Central memory CD8-positive, alpha-beta T cell (primary cell): ENCODE results near the gene PHOX2A.
"Not testable (repeated sequence)": the region's sequence is repeated elsewhere in the genome, so short reads cannot be mapped to it uniquely, and the experiment has no call there.

Experiments
- ATAC-seq: fragments of 150-1000 bp; cut with Tn5 transposase; replicated peaks from 2 replicates; pipeline ENCODE4 v1.10.0; 2022; ENCODE audit warnings: mild to moderate bottlenecking, moderate FRiP score, moderate number of reproducible peaks; ENCODE audit not compliant: poor library complexity, severe bottlenecking; ENCODE audit errors: extremely low read depth
- DNase-seq, 2 donors: peaks; one replicate each; pipeline ENCODE4 v3.0.0; 2021; ENCODE audit warnings: low spot score in 2 of 2
- H3K27ac Mint-ChIP-seq: one replicate; pipeline ENCODE4 v1.8.0; 2022; ENCODE audit warnings: low read depth, mild to moderate bottlenecking, moderate library complexity, mixed read lengths
- H3K27me3 Mint-ChIP-seq: one replicate; pipeline ENCODE4 v1.8.0; 2022; ENCODE audit warnings: mixed read lengths
- H3K36me3 Mint-ChIP-seq: one replicate; pipeline ENCODE4 v1.8.0; 2022; ENCODE audit warnings: mild to moderate bottlenecking, moderate library complexity, mixed read lengths; ENCODE audit not compliant: insufficient read depth
- H3K4me1 Mint-ChIP-seq: one replicate; pipeline ENCODE4 v1.8.0; 2022; ENCODE audit warnings: mixed read lengths
- H3K4me3 Mint-ChIP-seq: one replicate; pipeline ENCODE4 v1.8.0; 2022; ENCODE audit warnings: mild to moderate bottlenecking, moderate library complexity, mixed read lengths
- H3K9me3 Mint-ChIP-seq: one replicate; pipeline ENCODE4 v1.8.0; 2022; ENCODE audit warnings: mixed read lengths

The PHOX2A gene

DNA sequence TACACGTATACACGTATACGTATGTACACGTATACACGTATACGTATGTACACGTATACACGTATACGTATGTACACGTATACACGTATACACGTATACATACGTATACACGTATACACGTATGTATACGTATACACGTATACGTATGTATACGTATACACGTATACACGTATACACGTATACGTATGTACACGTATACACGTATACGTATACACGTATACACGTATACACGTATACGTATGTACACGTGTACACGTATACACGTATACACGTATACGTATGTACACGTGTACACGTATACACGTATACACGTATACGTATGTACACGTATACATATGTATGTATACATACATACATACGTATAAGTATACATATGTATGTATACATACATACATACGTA, 42.5 kb downstream of the PHOX2A start:
- not testable (repeated sequence) for H3K36me3 Mint-ChIP-seq, ATAC-seq, H3K4me3 Mint-ChIP-seq, DNase-seq, H3K9me3 Mint-ChIP-seq, H3K27me3 Mint-ChIP-seq, H3K27ac Mint-ChIP-seq, H3K4me1 Mint-ChIP-seq

DNA sequence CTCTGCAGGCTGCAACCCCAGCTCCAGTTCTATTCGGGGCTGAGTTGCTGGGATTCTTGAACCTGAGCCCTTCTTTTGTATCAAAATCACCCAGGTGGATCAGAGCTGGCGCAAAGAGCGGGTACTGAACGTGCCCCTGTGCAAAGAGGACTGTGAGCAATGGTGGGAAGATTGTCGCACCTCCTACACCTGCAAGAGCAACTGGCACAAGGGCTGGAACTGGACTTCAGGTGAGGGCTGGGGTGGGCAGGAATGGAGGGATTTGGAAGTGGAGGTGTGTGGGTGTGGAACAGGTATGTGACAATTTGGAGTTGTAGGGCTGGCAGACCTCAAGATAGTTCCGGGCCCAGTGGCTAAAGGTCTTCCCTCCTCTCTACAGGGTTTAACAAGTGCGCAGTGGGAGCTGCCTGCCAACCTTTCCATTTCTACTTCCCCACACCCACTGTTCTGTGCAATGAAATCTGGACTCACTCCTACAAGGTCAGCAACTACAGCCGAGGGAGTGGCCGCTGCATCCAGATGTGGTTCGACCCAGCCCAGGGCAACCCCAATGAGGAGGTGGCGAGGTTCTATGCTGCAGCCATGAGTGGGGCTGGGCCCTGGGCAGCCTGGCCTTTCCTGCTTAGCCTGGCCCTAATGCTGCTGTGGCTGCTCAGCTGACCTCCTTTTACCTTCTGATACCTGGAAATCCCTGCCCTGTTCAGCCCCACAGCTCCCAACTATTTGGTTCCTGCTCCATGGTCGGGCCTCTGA, 48.3 kb downstream of the PHOX2A start:
- Mint-ChIP-seq H3K9me3 (no peaks in the 10 kb centered on the region), H3K4me1 (no peaks in the 10 kb centered on the region), H3K27me3 (no peaks in the 10 kb centered on the region), H3K36me3 (no peaks in the 10 kb centered on the region), H3K4me3 (no peak overlapping the region), H3K27ac (no peak overlapping the region)
- DNase-seq: no peak
- ATAC-seq: no peak

DNA sequence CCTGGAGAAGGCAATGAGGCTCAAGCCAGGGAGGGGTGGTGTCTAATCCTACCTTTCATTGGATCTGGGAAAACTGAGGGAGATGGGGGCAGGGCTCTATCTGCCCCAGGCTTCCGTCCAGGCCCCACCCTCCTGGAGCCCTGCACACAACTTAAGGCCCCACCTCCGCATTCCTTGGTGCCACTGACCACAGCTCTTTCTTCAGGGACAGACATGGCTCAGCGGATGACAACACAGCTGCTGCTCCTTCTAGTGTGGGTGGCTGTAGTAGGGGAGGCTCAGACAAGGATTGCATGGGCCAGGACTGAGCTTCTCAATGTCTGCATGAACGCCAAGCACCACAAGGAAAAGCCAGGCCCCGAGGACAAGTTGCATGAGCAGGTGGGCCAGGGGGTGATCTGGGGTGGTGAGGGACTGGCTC, 52.0 kb downstream of the PHOX2A start, which contains the start of gene FOLR1:
TSS of gene FOLR1 (plus strand) at position 180 of the 421 bp plus-strand sequence. CDS start at position 214, 34 bp downstream.
- DNase-seq (no peak), ATAC-seq (no peak)
- H3K36me3 Mint-ChIP-seq: no peaks in the 10 kb centered on the region
- no peaks in the 10 kb centered on the region for H3K4me1 Mint-ChIP-seq
- H3K27ac Mint-ChIP-seq: no peak within 1 kb of the TSS
- H3K27me3 Mint-ChIP-seq: no peaks in the 10 kb centered on the region
- no peaks in the 10 kb centered on the region for H3K9me3 Mint-ChIP-seq
- no peak within 1 kb of the TSS for H3K4me3 Mint-ChIP-seq

DNA sequence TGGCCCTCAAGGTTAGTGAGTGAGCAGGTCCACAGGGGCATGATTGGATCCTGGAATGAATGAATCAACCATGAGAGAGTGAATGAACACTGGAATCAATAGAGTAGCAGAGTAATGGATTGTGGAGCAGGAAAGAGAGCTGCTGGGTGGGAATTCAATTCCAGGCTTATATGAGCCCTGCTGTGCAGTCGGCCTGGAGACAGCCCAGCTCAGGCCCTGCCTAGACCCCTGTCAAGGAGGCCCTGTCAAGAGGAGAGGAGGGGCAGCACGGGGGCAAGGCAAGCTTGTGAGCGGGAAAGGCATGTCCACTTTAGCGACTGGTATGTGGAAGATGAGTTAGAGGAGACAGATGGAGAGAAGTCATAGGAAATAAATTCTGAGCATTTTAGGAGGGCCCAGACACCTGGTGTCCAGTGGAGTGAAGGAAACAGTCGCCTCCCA, 53.3 kb downstream of the PHOX2A start:
- Mint-ChIP-seq H3K27ac (no peak overlapping the region), H3K36me3 (no peaks in the 10 kb centered on the region), H3K4me1 (no peaks in the 10 kb centered on the region), H3K9me3 (no peaks in the 10 kb centered on the region), H3K4me3 (no peak overlapping the region), H3K27me3 (no peaks in the 10 kb centered on the region)
- DNase-seq (no peak), ATAC-seq (no peak)

DNA sequence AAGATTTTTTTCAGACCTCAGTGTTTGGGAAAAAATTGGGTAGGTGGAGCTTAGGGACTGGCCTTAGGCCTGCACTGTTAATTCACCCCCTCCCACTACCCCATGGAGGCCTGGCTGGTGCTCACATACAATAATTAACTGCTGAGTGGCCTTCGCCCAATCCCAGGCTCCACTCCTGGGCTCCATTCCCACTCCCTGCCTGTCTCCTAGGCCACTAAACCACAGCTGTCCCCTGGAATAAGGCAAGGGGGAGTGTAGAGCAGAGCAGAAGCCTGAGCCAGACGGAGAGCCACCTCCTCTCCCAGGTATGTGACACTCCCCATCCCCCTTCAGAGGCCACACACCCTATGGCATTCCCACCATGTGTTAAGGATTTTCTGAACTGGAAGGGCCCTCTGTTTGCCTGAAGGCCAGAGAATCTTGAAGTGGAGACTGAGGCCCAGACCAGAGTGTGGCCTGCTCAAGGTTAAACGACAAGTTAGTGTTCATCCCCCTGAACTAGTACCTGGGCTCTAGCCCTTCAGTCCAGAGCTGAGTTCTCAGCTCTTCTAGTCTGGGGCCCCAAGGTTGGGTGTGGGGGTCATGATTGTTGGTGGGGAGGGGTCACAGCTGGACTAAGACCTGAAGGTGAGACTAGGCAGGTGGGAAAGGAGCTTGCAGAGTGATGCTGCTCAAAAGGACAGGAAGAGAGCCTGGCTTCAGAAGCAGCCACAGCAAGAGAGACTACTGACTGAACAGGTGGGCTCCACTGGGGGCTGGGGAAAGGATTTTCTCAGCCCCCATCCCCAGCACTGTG, 54.3 kb downstream of the PHOX2A start:
- no peak for ATAC-seq
- Mint-ChIP-seq H3K9me3 (no peaks in the 10 kb centered on the region), H3K4me3 (no peak overlapping the region), H3K36me3 (no peaks in the 10 kb centered on the region), H3K4me1 (no peaks in the 10 kb centered on the region), H3K27ac (peak overlapping the region; percentile 60), H3K27me3 (no peaks in the 10 kb centered on the region)
- DNase-seq: no peak
